Measurements from ENCODE around the gene FXYD1.
A peak's percentile ranks its signal among the peaks of the same experiment; 100 is the strongest.
"Not testable (repeated sequence)": the region's sequence is repeated elsewhere in the genome, so short reads cannot be mapped to it uniquely, and the experiment has no call there.

GRCh38 chr19:35129724-35130274, 8.8 kb upstream of the FXYD1 start:
- peak in 1 of 2 donors; percentile 30 for TF ChIP-seq POLR2A (IDR thresholded peaks at IDR 0.05)
- not testable (repeated sequence) for TF ChIP-seq CTCF (IDR thresholded peaks at IDR 0.05 in 4 of 5, conservative IDR thresholded peaks at IDR 0.05 in 1 of 5)

Data from gastrocnemius medialis (tissue), 4 donors.